Measurements from ENCODE around the gene SORBS2.

GRCh38 chr4:185710487-185710995 lies 101.5 kb downstream of the SORBS2 start:
- no peak for TF ChIP-seq EP300 (IDR thresholded peaks at IDR 0.05)
- no peak for TF ChIP-seq POLR2A (IDR thresholded peaks at IDR 0.05)

Data from tibial nerve (tissue), 3 donors.